CD4-positive, CD25-positive, alpha-beta regulatory T cell (primary cell): ENCODE results near the gene SLC25A6. TPM values are rescaled to one million over a fixed set of nuclear protein-coding genes. Genes with fewer than 3 reads are reported as not detected.
A peak's percentile ranks its signal among the peaks of the same experiment; 100 is the strongest.
"Not testable (repeated sequence)": the region's sequence is repeated elsewhere in the genome, so short reads cannot be mapped to it uniquely, and the experiment has no call there.

Experiments used
- ATAC-seq, 2 donors: fragments of 150-1000 bp; cut with Tn5 transposase; one replicate each; pipeline ENCODE4 v1.10.0; 2021; ENCODE audit warnings: low read depth in 2 of 2, moderate number of reproducible peaks in 2 of 2, moderate library complexity in 1 of 2
- DNase-seq, 3 donors: peaks; one replicate each; pipeline versions ENCODE4 v3.0.0 to v3.0.0-alpha.2; 2012 to 2022; ENCODE audit warnings: mixed read lengths in 1 of 3
- H3K27ac ChIP-seq: one replicate; pipeline ENCODE4 v1.7.0; 2013; ENCODE audit warnings: mild to moderate bottlenecking, low read length; ENCODE audit not compliant: insufficient read depth, poor library complexity, severe bottlenecking
- H3K27me3 ChIP-seq: one replicate; pipeline ENCODE4 v1.7.0; 2013; ENCODE audit warnings: low read length; ENCODE audit not compliant: control insufficient read depth, insufficient read depth
- H3K36me3 ChIP-seq: one replicate; pipeline ENCODE4 v1.7.0; 2013; ENCODE audit warnings: mild to moderate bottlenecking, low read length, moderate library complexity; ENCODE audit not compliant: control insufficient read depth, insufficient read depth
- H3K4me1 ChIP-seq: 2 replicates; pipeline ENCODE4 v1.7.0; 2013; ENCODE audit warnings: mild to moderate bottlenecking, low read length; ENCODE audit not compliant: insufficient read depth, control insufficient read depth, poor library complexity, severe bottlenecking
- H3K4me3 ChIP-seq: one replicate; pipeline ENCODE4 v1.7.0; 2013; ENCODE audit warnings: low read depth, mild to moderate bottlenecking, low read length, moderate library complexity
- H3K9me3 ChIP-seq, 2 experiments: 1 replicate in 1 of 2; 2 replicates in 1 of 2; pipeline ENCODE4 v1.7.0; 2013; ENCODE audit warnings: low read length in 2 of 2, mild to moderate bottlenecking in 1 of 2, moderate library complexity in 1 of 2; ENCODE audit not compliant: control insufficient read depth in 2 of 2
- H3K27ac Mint-ChIP-seq, 3 donors: one replicate each; pipeline ENCODE4 v1.8.0; 2020 to 2022; ENCODE audit warnings: mild to moderate bottlenecking in 3 of 3, mixed read lengths in 3 of 3, moderate library complexity in 2 of 3
- H3K27me3 Mint-ChIP-seq: one replicate; pipeline ENCODE4 v1.8.0; 2022; ENCODE audit warnings: mild to moderate bottlenecking, mixed read lengths
- H3K36me3 Mint-ChIP-seq: one replicate; pipeline ENCODE4 v1.8.0; 2020; ENCODE audit warnings: mixed read lengths
- H3K4me1 Mint-ChIP-seq, 4 donors: one replicate each; pipeline ENCODE4 v1.8.0; 2020 to 2022; ENCODE audit warnings: mixed read lengths in 4 of 4, mild to moderate bottlenecking in 1 of 4
- H3K4me3 Mint-ChIP-seq, 4 donors: one replicate each; pipeline ENCODE4 v1.8.0; 2020 to 2022; ENCODE audit warnings: mild to moderate bottlenecking in 4 of 4, mixed read lengths in 4 of 4, moderate library complexity in 3 of 4
- H3K9me3 Mint-ChIP-seq, 7 donors: one replicate each; pipeline ENCODE4 v1.8.0; 2020 to 2022; ENCODE audit warnings: mixed read lengths in 7 of 7, mild to moderate bottlenecking in 3 of 7, moderate library complexity in 2 of 7
- polyA plus RNA-seq, 4 donors: library from polyadenylated mRNA; unstranded; fragments of 300-500 nt; fragmentation: Illumina TruSeq; gene quantifications; one replicate each; pipeline ENCODE4 v1.2.3, GENCODE V29; 2021
- total RNA-seq: library from RNA; stranded (reverse); gene quantifications from one replicate; pipeline ENCODE4 v1.2.3, GENCODE V29; 2022

Gene SLC25A6
- total and polyA plus RNA-seq, 5 donors from 2014 or later: 277 to 535 (median 472) TPM

- Histone ChIP-seq H3K27ac (no peak overlapping the region), H3K9me3 (peaks cover 0 to 4% of the 10 kb centered on the region in 2 experiments), H3K4me3 (no peak overlapping the region), H3K36me3 (peaks cover 4% of the 10 kb centered on the region), H3K4me1 (no peaks in the 10 kb centered on the region), H3K27me3 (no peaks in the 10 kb centered on the region)
- Mint-ChIP-seq H3K27me3 (no peaks in the 10 kb centered on the region), H3K4me1 (peaks cover 0 to 3% (median 1%) of the 10 kb centered on the region in 4 donors), H3K27ac (no peak overlapping the region), H3K9me3 (peaks cover 0 to 4% (median 0%) of the 10 kb centered on the region in 7 donors), H3K4me3 (no peak overlapping the region), H3K36me3 (peaks cover 13% of the 10 kb centered on the region)
- peak; percentile 18 to 22 for ATAC-seq
- no peak for DNase-seq
These were observed 36.5 kb downstream of the SLC25A6 start for GRCh38 chrX:1355131-1356046.

- H3K4me3 Mint-ChIP-seq: no peak overlapping the region
- peaks cover 0 to 1% (median 0%) of the 10 kb centered on the region in 7 donors for H3K9me3 Mint-ChIP-seq
These were observed 37.6 kb downstream of the SLC25A6 start for GRCh38 chrX:1354036-1355019.

GRCh38 chrX:1351981-1352714 is 39.8 kb downstream of the SLC25A6 start:
- no peak overlapping the region for H3K4me3 Mint-ChIP-seq
- H3K27ac ChIP-seq: no peak overlapping the region
- H3K27ac Mint-ChIP-seq: no peak overlapping the region
- H3K27me3 ChIP-seq: no peaks in the 10 kb centered on the region
- peaks cover 0 to 2% (median 0%) of the 10 kb centered on the region in 7 donors for H3K9me3 Mint-ChIP-seq
- H3K9me3 ChIP-seq: no peaks in the 10 kb centered on the region
- no peaks in the 10 kb centered on the region for H3K4me1 ChIP-seq
- no peak for DNase-seq
- ATAC-seq: no peak
- no peaks in the 10 kb centered on the region for H3K36me3 Mint-ChIP-seq
- peaks cover 0 to 3% (median 1%) of the 10 kb centered on the region in 4 donors for H3K4me1 Mint-ChIP-seq
- no peaks in the 10 kb centered on the region for H3K36me3 ChIP-seq
- no peak overlapping the region for H3K4me3 ChIP-seq
- no peaks in the 10 kb centered on the region for H3K27me3 Mint-ChIP-seq

More at GRCh38 chrX:1354036-1355019, 37.6 kb downstream of the SLC25A6 start:
- no peaks in the 10 kb centered on the region for H3K27me3 Mint-ChIP-seq
- H3K27ac Mint-ChIP-seq: peak overlapping the region in 1 of 3 donors; percentile 76
- Histone ChIP-seq H3K4me1 (no peaks in the 10 kb centered on the region), H3K27ac (no peak overlapping the region), H3K27me3 (no peaks in the 10 kb centered on the region), H3K36me3 (peaks cover 4% of the 10 kb centered on the region), H3K9me3 (peaks cover 0 to 4% of the 10 kb centered on the region in 2 experiments), H3K4me3 (no peak overlapping the region)
- DNase-seq (no peak), ATAC-seq (peak in 1 of 2 donors; percentile 24)
- peaks cover 8% of the 10 kb centered on the region for H3K36me3 Mint-ChIP-seq
- peaks cover 0 to 3% (median 1%) of the 10 kb centered on the region in 4 donors for H3K4me1 Mint-ChIP-seq

- not testable (repeated sequence) for H3K36me3 Mint-ChIP-seq, H3K36me3 ChIP-seq, H3K4me1 ChIP-seq, H3K27ac ChIP-seq, H3K4me3 Mint-ChIP-seq, H3K27me3 Mint-ChIP-seq, DNase-seq, H3K27me3 ChIP-seq, H3K4me1 Mint-ChIP-seq, ATAC-seq, H3K4me3 ChIP-seq, H3K9me3 ChIP-seq, H3K9me3 Mint-ChIP-seq
- H3K27ac Mint-ChIP-seq: peak overlapping the region in 1 of 3 donors; percentile 51
These were observed 42.3 kb downstream of the SLC25A6 start for GRCh38 chrX:1349606-1350005.

GRCh38 chrX:1341545-1342184 is 50.2 kb downstream of the SLC25A6 start:
- ATAC-seq (no peak), DNase-seq (no peak)
- Mint-ChIP-seq H3K27ac (no peak overlapping the region), H3K36me3 (no peaks in the 10 kb centered on the region), H3K4me1 (peaks cover 0 to 5% (median 3%) of the 10 kb centered on the region in 4 donors), H3K9me3 (peaks cover 0 to 14% (median 0%) of the 10 kb centered on the region in 7 donors), H3K27me3 (peaks cover 4% of the 10 kb centered on the region), H3K4me3 (no peak overlapping the region)
- Histone ChIP-seq H3K27ac (no peak overlapping the region), H3K36me3 (no peaks in the 10 kb centered on the region), H3K4me1 (peaks cover 6% of the 10 kb centered on the region), H3K27me3 (no peaks in the 10 kb centered on the region), H3K4me3 (no peak overlapping the region), H3K9me3 (peaks cover 2 to 11% of the 10 kb centered on the region in 2 experiments)

- peak overlapping the region; percentile 65 for H3K4me3 ChIP-seq
- H3K9me3 ChIP-seq: peaks cover 2 to 11% of the 10 kb centered on the region in 2 experiments
- no peak overlapping the region for H3K27ac ChIP-seq
- Mint-ChIP-seq H3K4me3 (peak overlapping the region; percentile 33 to 81 (median 58)), H3K27me3 (peaks cover 8% of the 10 kb centered on the region), H3K36me3 (no peaks in the 10 kb centered on the region), H3K4me1 (peaks cover 0 to 12% (median 6%) of the 10 kb centered on the region in 4 donors), H3K27ac (peak overlapping the region in 2 of 3 donors; percentile 60 to 76), H3K9me3 (peaks cover 0 to 15% (median 0%) of the 10 kb centered on the region in 7 donors)
- H3K36me3 ChIP-seq: no peaks in the 10 kb centered on the region
- H3K4me1 ChIP-seq: peaks cover 11% of the 10 kb centered on the region
- H3K27me3 ChIP-seq: no peaks in the 10 kb centered on the region
- DNase-seq (no peak), ATAC-seq (peak; percentile 21 to 32)
These were observed 54.7 kb downstream of the SLC25A6 start for GRCh38 chrX:1336948-1337779.
